HCT116 (cell line): Measurements from ENCODE around the gene DEGS1. TPM values are rescaled to one million over a fixed set of nuclear protein-coding genes. Genes with fewer than 3 reads are reported as not detected.

ENCODE experiments used
- ATAC-seq: fragments of 200-7000 bp; cut with Tn5 transposase; 2 replicates; pipeline ENCODE4 v1.9.1; 2020; ENCODE audit warnings: mild to moderate bottlenecking, moderate library complexity
- BruUV-seq: library from RNA; stranded (reverse); fragments of 400-500 nt; replicated peaks from 2 replicates; lab custom pipeline; 2021; lab: Mats Ljungman, UMichigan
- CTCF ChIA-PET: fragments of 300-600 bp; sonication (Branson Sonifier 250); formaldehyde crosslinking; loops from one replicate; lab custom pipeline; 2021; ENCODE audit warnings: antibody characterized with exemption; lab: Charles Lee
- POLR2A ChIA-PET: fragments of 300-600, 350-600 bp; sonication (Branson Sonifier 250); formaldehyde crosslinking; loops from one replicate; lab custom pipeline; 2021; ENCODE audit warnings: antibody characterized with exemption; lab: Charles Lee
- RAD21 ChIA-PET, 2 experiments: fragments of 300-600 bp; sonication (Branson Sonifier 250); formaldehyde crosslinking; loops; one replicate each; lab custom pipeline; 2023; ENCODE audit warnings: low total read pairs in 2 of 2; ENCODE audit not compliant: uncharacterized antibody in 2 of 2, unreplicated experiment in 2 of 2, low non-redundant PET in 1 of 2; lab: Charles Lee
- DNase-seq: peaks from one replicate; pipeline ENCODE4 v3.0.0-alpha.2; 2010; ENCODE audit warnings: low read depth, low spot score
- H2AFZ ChIP-seq: fragments of 200-600 bp; shearing (Covaris generic), sonication (generic); 2 replicates; pipeline ENCODE4 v1.6.1; 2017; ENCODE audit warnings: low read depth, mixed run types, mixed read lengths, antibody characterized with exemption, low read length; ENCODE audit not compliant: poor library complexity, severe bottlenecking
- H3K27ac ChIP-seq: 2 replicates; pipeline ENCODE4 v1.5.1; 2012; ENCODE audit warnings: low read depth, low read length
- H3K27me3 ChIP-seq: fragments of 200-600 bp; sonication (generic); 2 replicates; pipeline ENCODE4 v1.6.1; 2016; ENCODE audit warnings: mixed run types, low read length, mixed read lengths; ENCODE audit not compliant: insufficient read depth
- H3K36me3 ChIP-seq, 2 experiments: fragments of 200-500 bp in 1 of 2; fragments of 200-600 bp in 1 of 2; sonication (Bioruptor generic) in 1 of 2; sonication (generic) in 1 of 2; 2 replicates each; pipeline versions ENCODE4 v1.5.1 to v1.6.1; 2014 to 2016; ENCODE audit warnings: low read length in 2 of 2, inconsistent platforms in 1 of 2, mixed read lengths in 1 of 2, mixed run types in 1 of 2; ENCODE audit not compliant: insufficient read depth in 2 of 2, control insufficient read depth in 1 of 2
- H3K4me1 ChIP-seq, 2 experiments: fragments of 200-600 bp in 1 of 2; sonication (generic) in 1 of 2; 2 replicates each; pipeline versions ENCODE4 v1.5.1 to v1.6.1; 2012 to 2017; ENCODE audit warnings: low read length in 2 of 2, inconsistent platforms in 1 of 2, mild to moderate bottlenecking in 1 of 2, mixed read lengths in 1 of 2, mixed run types in 1 of 2, moderate library complexity in 1 of 2; ENCODE audit not compliant: insufficient read depth in 2 of 2, control insufficient read depth in 1 of 2
- H3K4me2 ChIP-seq: fragments of 200-600 bp; sonication (generic); 2 replicates; pipeline ENCODE4 v1.6.1; 2017; ENCODE audit warnings: mixed run types, low read length, mixed read lengths
- H3K4me3 ChIP-seq, 2 experiments: fragments of 200-600 bp in 1 of 2; sonication (generic) in 1 of 2; replicated peaks in 1 of 2; 2 replicates each; pipeline ENCODE4 v1.5.1; 2011 to 2016; ENCODE audit warnings: low read length in 2 of 2, control low read depth in 1 of 2, low read depth in 1 of 2, mild to moderate bottlenecking in 1 of 2, mixed read lengths in 1 of 2, mixed run types in 1 of 2
- H3K79me2 ChIP-seq: fragments of 200-600 bp; sonication (generic); 2 replicates; pipeline ENCODE4 v1.6.1; 2017; ENCODE audit warnings: mild to moderate bottlenecking, mixed run types, low read length, moderate library complexity, mixed read lengths; ENCODE audit not compliant: insufficient read depth
- H3K9ac ChIP-seq: fragments of 200-600 bp; sonication (generic); 2 replicates; pipeline ENCODE4 v1.6.1; 2016; ENCODE audit warnings: low read length, mixed read lengths
- H3K9me2 ChIP-seq: fragments of 200-600 bp; sonication (generic), shearing (Covaris generic); 2 replicates; pipeline ENCODE4 v1.6.1; 2017; ENCODE audit warnings: mixed run types, mild to moderate bottlenecking, moderate library complexity; ENCODE audit not compliant: insufficient read depth
- H3K9me3 ChIP-seq, 2 experiments: fragments of 200-500 bp in 1 of 2; fragments of 200-600 bp in 1 of 2; sonication (Bioruptor generic) in 1 of 2; sonication (generic) in 1 of 2; 2 replicates each; pipeline ENCODE4 v1.6.1; 2014 to 2017; ENCODE audit warnings: low read length in 2 of 2, mixed read lengths in 2 of 2, inconsistent platforms in 1 of 2, low read depth in 1 of 2, mild to moderate bottlenecking in 1 of 2, mixed run types in 1 of 2, moderate library complexity in 1 of 2; ENCODE audit not compliant: control insufficient read depth in 1 of 2, insufficient read depth in 1 of 2
- H4K20me1 ChIP-seq: fragments of 200-600 bp; sonication (generic), shearing (Covaris generic); 2 replicates; pipeline ENCODE4 v1.6.1; 2017; ENCODE audit warnings: mixed run types, mild to moderate bottlenecking, moderate library complexity; ENCODE audit not compliant: insufficient read depth
- CBX3 ChIP-seq: IDR thresholded peaks from 2 replicates; pipeline ENCODE4 v1.6.1; 2012; ENCODE audit warnings: low read depth
- CEBPB ChIP-seq: IDR thresholded peaks from 2 replicates; pipeline ENCODE4 v1.6.1; 2012; ENCODE audit warnings: low read depth
- ELF1 ChIP-seq: IDR thresholded peaks from 2 replicates; pipeline ENCODE4 v1.6.1; 2012; ENCODE audit warnings: low read depth, borderline replicate concordance
- EZH2 ChIP-seq: fragments of 200-600 bp; sonication (generic); IDR thresholded peaks from 2 replicates; pipeline ENCODE4 v1.6.1; 2017; ENCODE audit warnings: antibody characterized with exemption, mixed run types
- FOSL1 ChIP-seq: IDR thresholded peaks from 2 replicates; pipeline ENCODE4 v1.6.1; 2012; ENCODE audit warnings: low read depth
- JUND ChIP-seq: IDR thresholded peaks from 2 replicates; pipeline ENCODE4 v1.6.1; 2012
- TCF7L2 ChIP-seq: IDR thresholded peaks from 2 replicates; pipeline ENCODE4 v1.7.0; 2011; ENCODE audit warnings: borderline replicate concordance, inconsistent platforms; ENCODE audit not compliant: insufficient read depth, insufficient read length; ENCODE audit errors: extremely low read depth
- ZFX ChIP-seq: fragments of 450-650 bp; IDR thresholded peaks from 2 replicates; pipeline ENCODE4 v1.6.1; 2017
- intact Hi-C: fragments of 100-400 bp; cut with micrococcal nuclease; formaldehyde crosslinking; loops from 2 replicates; pipeline ENCODE4 v1.10.0; 2022
- total RNA-seq: library from RNA; stranded (reverse); gene quantifications from one replicate; pipeline ENCODE4 v1.2.1, GENCODE V29; 2021; ENCODE audit not compliant: unreplicated experiment
- TF ChIP-seq, protein P1 (sequence below): IDR thresholded peaks from 2 replicates; pipeline ENCODE4 v1.6.1; 2012
- TF ChIP-seq, protein P2 (sequence below): IDR thresholded peaks from 2 replicates; pipeline ENCODE4 v1.6.1; 2012; ENCODE audit warnings: low read depth
- TF ChIP-seq, protein P3 (sequence below), 3 experiments: fragments of 200-600 bp in 1 of 3; sonication (generic) in 1 of 3; IDR thresholded peaks in 2 of 3; conservative IDR thresholded peaks in 1 of 3; 2 replicates each; pipeline ENCODE4 v1.5.1; 2012 to 2017; ENCODE audit warnings: low read depth in 2 of 3, low read length in 2 of 3, antibody characterized with exemption in 1 of 3, borderline replicate concordance in 1 of 3, control low read depth in 1 of 3, mild to moderate bottlenecking in 1 of 3, mixed read lengths in 1 of 3, mixed run types in 1 of 3, moderate library complexity in 1 of 3; ENCODE audit not compliant: insufficient read depth in 1 of 3
- TF ChIP-seq, protein P4 (sequence below): IDR thresholded peaks from 2 replicates; pipeline ENCODE4 v1.6.1; 2012
- TF ChIP-seq, protein P5 (sequence below): IDR thresholded peaks from 2 replicates; pipeline ENCODE4 v1.6.1; 2011; ENCODE audit warnings: mild to moderate bottlenecking, low read length, moderate library complexity; ENCODE audit not compliant: insufficient replicate concordance; ENCODE audit errors: extremely low read depth

The DEGS1 gene
- total RNA-seq, 1 experiment from 2014 or later, result 23.1 TPM

DNA sequence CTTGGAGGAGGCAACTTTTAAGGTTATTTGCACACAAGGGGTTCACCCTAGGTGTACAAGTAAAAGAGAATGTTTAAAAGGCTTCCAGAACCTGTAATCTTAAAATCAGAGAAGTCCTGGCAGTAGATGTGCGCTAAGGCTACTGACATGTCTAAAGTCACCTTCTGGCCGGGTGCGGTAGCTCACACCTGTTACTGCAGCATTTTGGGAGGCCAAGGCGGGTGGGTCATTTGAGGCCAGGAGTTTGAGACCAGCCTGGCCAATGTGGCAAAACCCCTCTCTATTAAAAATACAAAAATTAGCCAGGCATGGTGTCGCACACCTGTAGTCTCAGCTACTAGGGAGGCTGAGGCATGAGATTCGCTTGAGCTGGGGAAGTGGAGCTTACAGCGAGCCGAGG is 20.3 kb upstream of the DEGS1 start:
- Histone ChIP-seq H3K27ac (no peak overlapping the region), H3K4me2 (no peak overlapping the region), H3K4me1 (no peaks in the 10 kb centered on the region), H3K36me3 (peaks cover 16 to 20% of the 10 kb centered on the region in 2 experiments; a peak in 3 of 4 replicates), H3K9me2 (no peaks in the 10 kb centered on the region), H3K9me3 (no peaks in the 10 kb centered on the region), H3K4me3 (no peak overlapping the region), H2AFZ (no peak overlapping the region), H4K20me1 (no peaks in the 10 kb centered on the region), H3K79me2 (no peaks in the 10 kb centered on the region), H3K27me3 (no peaks in the 10 kb centered on the region), H3K9ac (no peak overlapping the region)
- no TSS peak for BruUV-seq
- ATAC-seq, result no peak
- RAD21 ChIA-PET, result no interaction called here
- POLR2A ChIA-PET, result interaction anchor here (0.7 kb wide), 1 partner anchor 25 kb away, joined by 3 read pairs; no protein-coding TSS in a partner anchor
- CTCF ChIA-PET, result no interaction called here
- intact Hi-C loops, result no loop called here
- TF ChIP-seq, protein P1, sequence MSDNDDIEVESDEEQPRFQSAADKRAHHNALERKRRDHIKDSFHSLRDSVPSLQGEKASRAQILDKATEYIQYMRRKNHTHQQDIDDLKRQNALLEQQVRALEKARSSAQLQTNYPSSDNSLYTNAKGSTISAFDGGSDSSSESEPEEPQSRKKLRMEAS, result no peak
- TF ChIP-seq ZFX (no peak), CBX3 (no peak), CEBPB (no peak), EZH2 (no peak), JUND (no peak)
- DNase-seq, result no peak

DNA sequence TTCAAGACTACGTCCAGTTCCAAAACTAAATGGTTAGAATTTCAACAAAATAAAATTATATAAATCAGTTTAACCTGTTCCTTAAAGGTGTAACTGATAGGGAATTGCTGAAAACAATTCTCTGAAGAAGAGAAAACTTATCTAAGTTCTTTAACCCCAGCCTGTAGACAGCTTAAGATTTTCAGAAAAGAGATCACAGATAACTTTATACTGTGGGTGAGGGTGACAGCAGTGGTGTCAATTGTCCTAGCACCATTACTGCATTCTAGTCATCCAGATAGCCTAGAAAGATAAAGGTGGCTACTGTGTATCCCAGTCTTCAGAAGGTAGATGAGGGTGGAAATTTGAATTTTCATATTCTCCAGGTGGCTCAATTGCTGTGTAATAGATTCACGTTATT is 19.7 kb upstream of the DEGS1 start:
- Histone ChIP-seq H3K27me3 (no peaks in the 10 kb centered on the region), H3K9me3 (no peaks in the 10 kb centered on the region), H3K79me2 (no peaks in the 10 kb centered on the region), H3K27ac (no peak overlapping the region), H2AFZ (no peak overlapping the region), H3K4me2 (no peak overlapping the region), H3K4me3 (no peak overlapping the region), H3K9ac (no peak overlapping the region), H4K20me1 (no peaks in the 10 kb centered on the region), H3K4me1 (no peaks in the 10 kb centered on the region), H3K36me3 (peaks cover 10 to 16% of the 10 kb centered on the region in 2 experiments; a peak in 3 of 4 replicates), H3K9me2 (no peaks in the 10 kb centered on the region)
- CTCF ChIA-PET, result no interaction called here
- ATAC-seq (no peak), DNase-seq (no peak)
- POLR2A ChIA-PET, result no interaction called here
- no TSS peak for BruUV-seq
- RAD21 ChIA-PET, result no interaction called here
- intact Hi-C loops, result no loop called here
- TF ChIP-seq FOSL1 (no peak), ELF1 (no peak), TCF7L2 (no peak), JUND (no peak)
- TF ChIP-seq, protein P2, sequence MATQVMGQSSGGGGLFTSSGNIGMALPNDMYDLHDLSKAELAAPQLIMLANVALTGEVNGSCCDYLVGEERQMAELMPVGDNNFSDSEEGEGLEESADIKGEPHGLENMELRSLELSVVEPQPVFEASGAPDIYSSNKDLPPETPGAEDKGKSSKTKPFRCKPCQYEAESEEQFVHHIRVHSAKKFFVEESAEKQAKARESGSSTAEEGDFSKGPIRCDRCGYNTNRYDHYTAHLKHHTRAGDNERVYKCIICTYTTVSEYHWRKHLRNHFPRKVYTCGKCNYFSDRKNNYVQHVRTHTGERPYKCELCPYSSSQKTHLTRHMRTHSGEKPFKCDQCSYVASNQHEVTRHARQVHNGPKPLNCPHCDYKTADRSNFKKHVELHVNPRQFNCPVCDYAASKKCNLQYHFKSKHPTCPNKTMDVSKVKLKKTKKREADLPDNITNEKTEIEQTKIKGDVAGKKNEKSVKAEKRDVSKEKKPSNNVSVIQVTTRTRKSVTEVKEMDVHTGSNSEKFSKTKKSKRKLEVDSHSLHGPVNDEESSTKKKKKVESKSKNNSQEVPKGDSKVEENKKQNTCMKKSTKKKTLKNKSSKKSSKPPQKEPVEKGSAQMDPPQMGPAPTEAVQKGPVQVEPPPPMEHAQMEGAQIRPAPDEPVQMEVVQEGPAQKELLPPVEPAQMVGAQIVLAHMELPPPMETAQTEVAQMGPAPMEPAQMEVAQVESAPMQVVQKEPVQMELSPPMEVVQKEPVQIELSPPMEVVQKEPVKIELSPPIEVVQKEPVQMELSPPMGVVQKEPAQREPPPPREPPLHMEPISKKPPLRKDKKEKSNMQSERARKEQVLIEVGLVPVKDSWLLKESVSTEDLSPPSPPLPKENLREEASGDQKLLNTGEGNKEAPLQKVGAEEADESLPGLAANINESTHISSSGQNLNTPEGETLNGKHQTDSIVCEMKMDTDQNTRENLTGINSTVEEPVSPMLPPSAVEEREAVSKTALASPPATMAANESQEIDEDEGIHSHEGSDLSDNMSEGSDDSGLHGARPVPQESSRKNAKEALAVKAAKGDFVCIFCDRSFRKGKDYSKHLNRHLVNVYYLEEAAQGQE, result no peak
- TF ChIP-seq, protein P3, sequence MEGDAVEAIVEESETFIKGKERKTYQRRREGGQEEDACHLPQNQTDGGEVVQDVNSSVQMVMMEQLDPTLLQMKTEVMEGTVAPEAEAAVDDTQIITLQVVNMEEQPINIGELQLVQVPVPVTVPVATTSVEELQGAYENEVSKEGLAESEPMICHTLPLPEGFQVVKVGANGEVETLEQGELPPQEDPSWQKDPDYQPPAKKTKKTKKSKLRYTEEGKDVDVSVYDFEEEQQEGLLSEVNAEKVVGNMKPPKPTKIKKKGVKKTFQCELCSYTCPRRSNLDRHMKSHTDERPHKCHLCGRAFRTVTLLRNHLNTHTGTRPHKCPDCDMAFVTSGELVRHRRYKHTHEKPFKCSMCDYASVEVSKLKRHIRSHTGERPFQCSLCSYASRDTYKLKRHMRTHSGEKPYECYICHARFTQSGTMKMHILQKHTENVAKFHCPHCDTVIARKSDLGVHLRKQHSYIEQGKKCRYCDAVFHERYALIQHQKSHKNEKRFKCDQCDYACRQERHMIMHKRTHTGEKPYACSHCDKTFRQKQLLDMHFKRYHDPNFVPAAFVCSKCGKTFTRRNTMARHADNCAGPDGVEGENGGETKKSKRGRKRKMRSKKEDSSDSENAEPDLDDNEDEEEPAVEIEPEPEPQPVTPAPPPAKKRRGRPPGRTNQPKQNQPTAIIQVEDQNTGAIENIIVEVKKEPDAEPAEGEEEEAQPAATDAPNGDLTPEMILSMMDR (IDR thresholded peaks at IDR 0.05 in 2 of 3, conservative IDR thresholded peaks at IDR 0.05 in 1 of 3; ENCODE audit: borderline replicate concordance in 1 of 3, insufficient read depth in 1 of 3, low read depth in 2 of 3, low read length in 2 of 3), result no peak
- TF ChIP-seq, protein P4, sequence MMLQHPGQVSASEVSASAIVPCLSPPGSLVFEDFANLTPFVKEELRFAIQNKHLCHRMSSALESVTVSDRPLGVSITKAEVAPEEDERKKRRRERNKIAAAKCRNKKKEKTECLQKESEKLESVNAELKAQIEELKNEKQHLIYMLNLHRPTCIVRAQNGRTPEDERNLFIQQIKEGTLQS, result no peak
- TF ChIP-seq, protein P5, sequence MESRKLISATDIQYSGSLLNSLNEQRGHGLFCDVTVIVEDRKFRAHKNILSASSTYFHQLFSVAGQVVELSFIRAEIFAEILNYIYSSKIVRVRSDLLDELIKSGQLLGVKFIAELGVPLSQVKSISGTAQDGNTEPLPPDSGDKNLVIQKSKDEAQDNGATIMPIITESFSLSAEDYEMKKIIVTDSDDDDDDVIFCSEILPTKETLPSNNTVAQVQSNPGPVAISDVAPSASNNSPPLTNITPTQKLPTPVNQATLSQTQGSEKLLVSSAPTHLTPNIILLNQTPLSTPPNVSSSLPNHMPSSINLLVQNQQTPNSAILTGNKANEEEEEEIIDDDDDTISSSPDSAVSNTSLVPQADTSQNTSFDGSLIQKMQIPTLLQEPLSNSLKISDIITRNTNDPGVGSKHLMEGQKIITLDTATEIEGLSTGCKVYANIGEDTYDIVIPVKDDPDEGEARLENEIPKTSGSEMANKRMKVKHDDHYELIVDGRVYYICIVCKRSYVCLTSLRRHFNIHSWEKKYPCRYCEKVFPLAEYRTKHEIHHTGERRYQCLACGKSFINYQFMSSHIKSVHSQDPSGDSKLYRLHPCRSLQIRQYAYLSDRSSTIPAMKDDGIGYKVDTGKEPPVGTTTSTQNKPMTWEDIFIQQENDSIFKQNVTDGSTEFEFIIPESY, result no peak
